Thymus (tissue), 2 donors: ENCODE data around the gene CEP192. TPM values are rescaled to one million over a fixed set of nuclear protein-coding genes. Genes with fewer than 3 reads are reported as not detected.

Experiments
- polyA plus RNA-seq: library from polyadenylated mRNA; stranded (reverse); fragments of 200-250 nt; gene quantifications from one replicate; pipeline ENCODE4 v1.2.3, GENCODE V29; 2013
- total RNA-seq: library from RNA; stranded (reverse); fragments of 120-200 nt; gene quantifications from one replicate; pipeline ENCODE4 v1.2.4, GENCODE V29; 2013
- donor health status: healthy.

The CEP192 gene
- total and polyA plus RNA-seq, 2 donors = 38.9 to 43.5 TPM

Other genes starting within 250 kb of the CEP192 start
- 155 TPM for gene PTPN2, start 107.1 kb upstream of the CEP192 start, total RNA-seq
- 116 TPM for gene PTPN2, start 107.1 kb upstream of the CEP192 start, polyA plus RNA-seq
- gene SEH1L, start 43.4 kb upstream of the CEP192 start, total RNA-seq = 34.6 TPM
- gene SEH1L, start 43.4 kb upstream of the CEP192 start, polyA plus RNA-seq = 30.5 TPM
- gene LDLRAD4, start 227.4 kb downstream of the CEP192 start, total RNA-seq = 80.0 TPM
- gene LDLRAD4, start 227.4 kb downstream of the CEP192 start, polyA plus RNA-seq = 46.9 TPM